ENCODE results near the gene KLHL2.

The KLHL2 gene

DNA sequence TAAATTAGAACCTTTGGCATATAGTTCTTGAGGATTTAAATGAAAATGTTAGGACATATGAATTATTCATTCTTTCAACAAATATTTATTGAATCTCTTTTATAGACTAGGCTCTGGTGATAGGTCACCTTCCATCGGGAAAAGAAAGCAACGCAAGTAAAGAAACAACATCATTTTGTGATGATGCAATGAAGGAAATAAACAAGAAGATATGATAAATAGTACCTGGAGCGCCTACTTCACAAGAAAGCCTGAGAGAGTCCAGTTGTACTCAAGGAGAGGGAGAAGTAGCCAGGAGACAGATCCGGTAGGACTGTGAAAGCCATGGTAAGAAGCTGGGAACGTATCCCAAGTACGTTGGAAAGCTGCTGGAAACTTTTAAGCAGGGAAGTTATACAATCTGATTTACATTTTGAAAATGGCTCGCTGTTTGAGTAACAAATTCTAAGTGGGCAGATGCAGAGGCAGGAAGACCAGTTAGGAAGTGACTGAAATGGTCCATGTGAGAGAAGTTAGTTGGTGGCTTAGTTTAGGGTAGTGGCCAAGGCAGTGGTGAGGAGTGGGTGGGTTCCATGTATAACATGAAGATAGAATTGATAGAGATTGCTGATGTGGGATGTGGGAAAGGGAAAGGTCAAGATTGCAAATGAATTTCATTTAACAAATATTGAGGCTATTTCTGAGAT lies 153.8 kb downstream of the KLHL2 start:
- DNase-seq: no peak

DNA sequence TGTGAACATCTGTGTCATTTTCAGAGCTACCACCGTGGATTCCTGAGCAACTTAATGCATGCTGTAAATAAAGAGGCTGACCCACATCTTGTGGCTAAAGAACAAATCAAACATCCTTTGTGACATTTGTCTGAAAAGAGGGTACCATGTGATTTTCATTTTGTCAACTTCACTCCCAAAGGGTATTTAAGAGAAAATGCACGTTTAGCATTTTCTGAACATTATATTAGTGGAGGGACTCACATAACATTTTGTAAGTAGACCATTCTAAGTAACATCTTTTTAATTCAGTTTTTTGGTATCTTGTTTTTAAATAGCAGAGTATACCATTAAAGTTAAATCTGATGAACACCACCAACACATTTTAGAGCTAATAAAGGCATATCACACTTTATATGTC lies 154.4 kb downstream of the KLHL2 start:
- no peak for DNase-seq

- no peak for DNase-seq
Observed at GRCh38 chr4:165364452-165365080, 157.2 kb downstream of the KLHL2 start.

DNA sequence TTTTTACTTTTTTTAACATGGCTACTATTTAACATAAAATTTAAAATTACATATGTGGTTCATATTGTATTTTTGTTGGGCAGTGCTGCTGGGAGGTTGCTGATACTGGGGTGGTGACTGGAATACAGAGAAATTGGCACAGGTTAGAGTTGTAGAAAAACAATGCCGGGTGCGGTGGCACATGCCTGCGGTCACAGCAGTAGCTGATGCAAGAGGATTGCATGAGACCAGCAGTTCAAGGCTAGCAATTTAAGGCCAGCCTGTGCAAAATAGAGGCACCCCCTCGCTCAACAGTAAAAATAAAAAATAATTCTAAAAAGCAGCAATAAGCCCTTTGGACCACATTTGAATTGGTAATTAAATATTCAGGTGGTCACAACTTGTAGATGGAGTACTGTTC lies 159.7 kb downstream of the KLHL2 start:
- no peak for DNase-seq

DNA sequence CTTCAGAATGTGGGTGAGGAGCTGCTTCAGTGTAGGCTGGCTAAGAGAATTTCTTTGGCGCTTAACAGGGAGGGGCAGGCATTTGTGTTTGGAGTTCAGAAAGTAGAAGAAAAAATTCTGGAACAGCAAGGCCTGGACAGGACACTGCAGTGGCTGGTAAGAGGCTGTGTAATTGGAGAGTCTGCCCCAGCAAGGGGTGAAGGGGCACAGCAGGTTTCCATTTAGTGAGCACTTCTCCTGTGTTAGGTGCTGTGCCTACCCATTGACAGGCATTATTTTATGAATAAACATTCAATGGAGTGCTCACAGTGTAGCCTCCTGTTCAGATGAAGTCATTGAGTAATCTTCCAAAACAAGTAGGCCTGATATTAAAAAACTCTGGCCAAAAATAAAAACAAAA lies 160.8 kb downstream of the KLHL2 start:
- DNase-seq: no peak

DNA sequence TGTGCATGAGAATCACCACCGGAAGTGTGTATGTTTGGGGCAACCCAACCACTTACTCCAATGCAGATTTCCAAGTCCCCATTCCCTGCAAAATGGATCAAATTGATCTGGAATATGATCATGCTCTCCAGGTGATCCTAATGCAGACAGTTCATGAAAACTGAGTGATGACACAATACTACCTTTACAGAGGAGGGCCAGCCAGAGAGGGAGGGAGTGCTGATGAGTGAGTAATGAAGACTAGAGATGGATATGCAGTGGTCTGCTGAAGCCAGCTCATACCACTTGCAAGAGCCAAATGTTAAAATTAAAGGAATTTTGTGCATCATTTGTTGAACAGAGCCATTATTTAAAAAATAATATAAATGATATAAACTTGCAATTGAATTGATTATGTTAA lies 161.2 kb downstream of the KLHL2 start:
- no peak for DNase-seq

GRCh38 chr4:165369522-165369921 lies 162.2 kb downstream of the KLHL2 start:
- no peak for DNase-seq

- no peak for DNase-seq
Observed at GRCh38 chr4:165370530-165370929, 163.2 kb downstream of the KLHL2 start.
